Sigmoid colon (tissue), 7 donors: ENCODE measurements around the gene ERRFI1. TPM values are rescaled to one million over a fixed set of nuclear protein-coding genes. Genes with fewer than 3 reads are reported as not detected.

Experiments used
- DNase-seq: peaks from one replicate; pipeline ENCODE4 v3.0.0-alpha.2; 2019
- H3K27ac ChIP-seq, 4 donors: fragments of 200-600 bp; sonication (generic); one replicate each; pipeline ENCODE4 v1.5.1; 2016 to 2019; ENCODE audit warnings: mild to moderate bottlenecking in 1 of 4
- H3K27me3 ChIP-seq, 3 donors: fragments of 200-600 bp; sonication (generic); one replicate each; pipeline ENCODE4 v1.5.1; 2019; ENCODE audit warnings: mild to moderate bottlenecking in 1 of 3
- H3K36me3 ChIP-seq, 4 donors: fragments of 200-600 bp; sonication (generic); one replicate each; pipeline ENCODE4 v1.5.1; 2016 to 2019
- H3K4me1 ChIP-seq, 4 donors: fragments of 200-600 bp; sonication (generic); one replicate each; pipeline ENCODE4 v1.5.1; 2017 to 2019
- H3K4me3 ChIP-seq, 4 donors: fragments of 200-600 bp; sonication (generic); one replicate each; pipeline ENCODE4 v1.5.1; 2017 to 2019; ENCODE audit warnings: mild to moderate bottlenecking in 2 of 4, moderate library complexity in 1 of 4
- H3K9me3 ChIP-seq, 4 donors: fragments of 200-600 bp in 3 of 4; sonication (generic) in 3 of 4; one replicate each; pipeline versions ENCODE4 v1.5.1 to v1.6.1; 2013 to 2019
- CTCF ChIP-seq, 4 experiments: fragments of 450-650 bp in 3 of 4; fragments of 200-600 bp in 1 of 4; IDR thresholded peaks; one replicate each; pipeline ENCODE4 v1.5.1; 2016 to 2019; ENCODE audit warnings: antibody characterized with exemption in 4 of 4, mild to moderate bottlenecking in 3 of 4, moderate library complexity in 2 of 4
- EP300 ChIP-seq, 4 donors: sonication (generic); formaldehyde crosslinking; IDR thresholded peaks; one replicate each; pipeline ENCODE4 v1.6.1; 2017; ENCODE audit warnings: antibody characterized with exemption in 4 of 4
- POLR2A ChIP-seq, 2 donors: fragments of 450-650 bp; IDR thresholded peaks; one replicate each; pipeline ENCODE4 v1.6.1; 2016; ENCODE audit warnings: antibody characterized with exemption in 2 of 2, mild to moderate bottlenecking in 2 of 2, moderate library complexity in 2 of 2
- POLR2AphosphoS5 ChIP-seq, 4 donors: sonication (generic); formaldehyde crosslinking; IDR thresholded peaks; one replicate each; pipeline ENCODE4 v1.6.1; 2017; ENCODE audit warnings: antibody characterized with exemption in 4 of 4
- WGBS, 2 donors: extraction: QIAGEN DNeasy Blood & Tissue Kit; methylation state at CpG; one replicate each; pipeline ENCODE4 v1.1.7; 2013; 5-methylcytosine and 5-hydroxymethylcytosine counted together
- intact Hi-C: fragments of 100-400 bp; cut with DNase I; formaldehyde crosslinking; loops from one replicate; pipeline ENCODE4 v1.15.1; 2023
- polyA plus RNA-seq, 3 donors: library from polyadenylated mRNA; stranded (reverse); fragments of 200-250 nt; gene quantifications; one replicate each; pipeline ENCODE4 v1.2.3, GENCODE V29; 2013
- total RNA-seq, 4 donors: library from RNA; depleted of rRNA; stranded (reverse); fragments of >200 nt; gene quantifications; one replicate each; pipeline ENCODE4 v1.1.0, GENCODE V29; 2016
- donor health status: healthy with polysubstance abuse.
- donor health status: Bipolar disorder and iron deficiency.
- donor health status: healthy.

ERRFI1 gene
- total and polyA plus RNA-seq, 7 donors = 28.4 to 131 (median 81.1) TPM

- 82 to 92% methylated on average over 3 of the region's 3 CpGs for WGBS, 2 donors
- no peaks in the 10 kb centered on the region for H3K27me3 ChIP-seq
- no peak for DNase-seq
- H3K27ac ChIP-seq = peak overlapping the region in 2 of 4 donors; percentile 41 to 96
- H3K36me3 ChIP-seq = no peaks in the 10 kb centered on the region
- intact Hi-C loops = loop anchor here (2.0 to 5.0 kb wide), 2 partner anchors 185 to 206 kb away; no protein-coding TSS in a partner anchor
- TF ChIP-seq EP300 (IDR thresholded peaks at IDR 0.05) (no peak), POLR2AphosphoS5 (IDR thresholded peaks at IDR 0.05) (no peak), CTCF (IDR thresholded peaks at IDR 0.05) (no peak), POLR2A (IDR thresholded peaks at IDR 0.05) (no peak)
- peaks cover 3 to 33% (median 14%) of the 10 kb centered on the region in 4 donors for H3K4me1 ChIP-seq
- no peak overlapping the region for H3K4me3 ChIP-seq
- no peaks in the 10 kb centered on the region for H3K9me3 ChIP-seq
Measured at GRCh38 chr1:8032366-8032910, 6.3 kb upstream of the ERRFI1 start.

- Histone ChIP-seq H3K36me3 (no peaks in the 10 kb centered on the region), H3K9me3 (no peaks in the 10 kb centered on the region), H3K27ac (peak overlapping the region; percentile 33 to 96 (median 38)), H3K4me3 (no peak overlapping the region), H3K27me3 (no peaks in the 10 kb centered on the region), H3K4me1 (peaks cover 3 to 44% (median 24%) of the 10 kb centered on the region in 4 donors)
- no peak for TF ChIP-seq EP300 (IDR thresholded peaks at IDR 0.05)
- peak; percentile 41 to 70 (median 61) for TF ChIP-seq CTCF (IDR thresholded peaks at IDR 0.05)
- no peak for TF ChIP-seq POLR2AphosphoS5 (IDR thresholded peaks at IDR 0.05)
- DNase-seq = no peak
- intact Hi-C loops = loop anchor here (5.0 kb wide), 1 partner anchor 186 kb away; no protein-coding TSS in a partner anchor
- 76 to 84% methylated on average over 9 of the region's 9 CpGs for WGBS, 2 donors
Measured at GRCh38 chr1:8031176-8031785, 5.2 kb upstream of the ERRFI1 start.

- no peak for TF ChIP-seq POLR2AphosphoS5 (IDR thresholded peaks at IDR 0.05)
- no peak for TF ChIP-seq CTCF (IDR thresholded peaks at IDR 0.05)
- TF ChIP-seq EP300 (IDR thresholded peaks at IDR 0.05) = no peak
- TF ChIP-seq POLR2A (IDR thresholded peaks at IDR 0.05) = no peak
- DNase-seq = no peak
- H3K4me3 ChIP-seq = no peak overlapping the region
- H3K4me1 ChIP-seq = peaks cover 3 to 55% (median 38%) of the 10 kb centered on the region in 4 donors
- no peaks in the 10 kb centered on the region for H3K27me3 ChIP-seq
- H3K36me3 ChIP-seq = no peaks in the 10 kb centered on the region
- peak overlapping the region; percentile 96 to 99 (median 97) for H3K27ac ChIP-seq
- intact Hi-C loops = loop anchor here (1.0 to 5.0 kb wide), 2 partner anchors 174 to 286 kb away; no protein-coding TSS in a partner anchor
- H3K9me3 ChIP-seq = no peaks in the 10 kb centered on the region
- 53 to 58% methylated on average over 1 of the region's 1 CpG for WGBS, 2 donors
Measured at GRCh38 chr1:8028571-8028910, 2.4 kb upstream of the ERRFI1 start.

- peak overlapping the region; percentile 96 to 99 (median 97) for H3K27ac ChIP-seq
- no peaks in the 10 kb centered on the region for H3K27me3 ChIP-seq
- DNase-seq = no peak
- H3K4me3 ChIP-seq = peak overlapping the region in 1 of 4 donors; percentile 82
- 18 to 55% methylated on average over 8 of the region's 8 CpGs for WGBS, 2 donors
- no peaks in the 10 kb centered on the region for H3K36me3 ChIP-seq
- peaks cover 3 to 60% (median 44%) of the 10 kb centered on the region in 4 donors for H3K4me1 ChIP-seq
- no peaks in the 10 kb centered on the region for H3K9me3 ChIP-seq
- TF ChIP-seq EP300 (IDR thresholded peaks at IDR 0.05) (no peak), POLR2A (IDR thresholded peaks at IDR 0.05) (no peak), POLR2AphosphoS5 (IDR thresholded peaks at IDR 0.05) (peak; percentile 7 to 29 (median 12)), CTCF (IDR thresholded peaks at IDR 0.05) (no peak)
- intact Hi-C loops = loop anchor here (1.0 to 5.0 kb wide), 3 partner anchors 93 to 286 kb away; no protein-coding TSS in a partner anchor
Measured at GRCh38 chr1:8027748-8028570, 1.9 kb upstream of the ERRFI1 start.
